RWPE1 (cell line): Measurements from ENCODE around the gene GDNF.

ENCODE experiments used
- CTCF ChIA-PET: fragments of 350-600 bp; sonication (Branson Sonifier 250); formaldehyde crosslinking; extraction: SDS; loops from one replicate; lab custom pipeline; 2021; lab: Yijun Ruan, JAX
- POLR2A ChIA-PET: fragments of 400-600 bp; formaldehyde crosslinking; extraction: SDS; loops from one replicate; lab custom pipeline; 2020; ENCODE audit warnings: antibody characterized with exemption; ENCODE audit not compliant: low non-redundant PET; lab: Yijun Ruan, JAX
- DNase-seq: peaks from one replicate; pipeline ENCODE4 v3.0.0; 2012; ENCODE audit warnings: low spot score
- H3K27ac ChIP-seq: fragments of 450-650 bp; 2 replicates; pipeline ENCODE4 v1.5.1; 2017
- CTCF ChIP-seq: fragments of 450-650 bp; conservative IDR thresholded peaks from 2 replicates; pipeline ENCODE4 v1.5.1; 2017; ENCODE audit warnings: low read depth, mild to moderate bottlenecking

Gene GDNF

GRCh38 chr5:37836592-37837413 is 3.0 kb downstream of the GDNF start:
- TF ChIP-seq CTCF: no peak
- no peak for DNase-seq
- ChIA-PET CTCF (interaction anchor here (0.5 to 1.3 kb wide), 19 partner anchors 11 to 806 kb away, joined by 3 to 10 read pairs (median 3); no protein-coding TSS in a partner anchor), POLR2A (no interaction called here)
- no peak overlapping the region for H3K27ac ChIP-seq

- no peak overlapping the region for H3K27ac ChIP-seq
- POLR2A ChIA-PET: no interaction called here
- CTCF ChIA-PET: interaction anchor here (0.5 to 1.3 kb wide), 11 partner anchors 19 to 424 kb away, joined by 3 to 10 read pairs (median 3); no protein-coding TSS in a partner anchor
- no peak for DNase-seq
- TF ChIP-seq CTCF: no peak
These were observed 3.6 kb downstream of the GDNF start for GRCh38 chr5:37836235-37836591.

GRCh38 chr5:37835380-37835973 is 4.4 kb downstream of the GDNF start:
- DNase-seq: no peak
- TF ChIP-seq CTCF: no peak
- ChIA-PET CTCF (interaction anchor here (0.5 to 1.0 kb wide), 2 partner anchors 358 to 1104 kb away, joined by 4 to 6 read pairs; no protein-coding TSS in a partner anchor), POLR2A (interaction anchor here (0.6 kb wide), 1 partner anchor 356 kb away, joined by 4 read pairs; no protein-coding TSS in a partner anchor)
- H3K27ac ChIP-seq: no peak overlapping the region

GRCh38 chr5:37834542-37835379 is 5.1 kb downstream of the GDNF start:
- TF ChIP-seq CTCF: no peak
- CTCF ChIA-PET: interaction anchor here (0.5 to 1.0 kb wide), 2 partner anchors 358 to 1105 kb away, joined by 4 to 6 read pairs; no protein-coding TSS in a partner anchor
- DNase-seq: no peak
- H3K27ac ChIP-seq: no peak overlapping the region
- POLR2A ChIA-PET: interaction anchor here (0.6 kb wide), 1 partner anchor 355 kb away, joined by 4 read pairs; no protein-coding TSS in a partner anchor

- DNase-seq: no peak
- POLR2A ChIA-PET: no interaction called here
These were observed 5.9 kb downstream of the GDNF start for GRCh38 chr5:37833990-37834389.

More at GRCh38 chr5:37833990-37834389, 5.9 kb downstream of the GDNF start:
- H3K27ac ChIP-seq: no peak overlapping the region
- TF ChIP-seq CTCF: no peak
- CTCF ChIA-PET: no interaction called here
